SK-N-MC (cell line): ENCODE results near the gene HPS4.
"Not testable (repeated sequence)": the region's sequence is repeated elsewhere in the genome, so short reads cannot be mapped to it uniquely, and the experiment has no call there.

Experiments used
- DNase-seq: peaks from one replicate; pipeline ENCODE4 v3.0.0-alpha.2; 2011; ENCODE audit warnings: low read depth, low spot score
- H3K27ac ChIP-seq: fragments of 200-600 bp; sonication (generic); 2 replicates; pipeline ENCODE4 v1.5.1; 2016; ENCODE audit warnings: mixed run types
- H3K36me3 ChIP-seq: fragments of 200-600 bp; sonication (generic); 2 replicates; pipeline ENCODE4 v1.6.1; 2017; ENCODE audit warnings: antibody characterized with exemption, low read length, mixed read lengths; ENCODE audit not compliant: insufficient read depth
- H3K4me3 ChIP-seq: fragments of 200-600 bp; sonication (generic); 2 replicates; pipeline ENCODE4 v1.5.1; 2016
- H3K9ac ChIP-seq: fragments of 200-600 bp; sonication (generic); 2 replicates; pipeline ENCODE4 v1.8.0; 2017; ENCODE audit warnings: mixed run types, mixed read lengths; ENCODE audit not compliant: insufficient read length
- H3K9me3 ChIP-seq: fragments of 200-600 bp; sonication (generic); 2 replicates; pipeline ENCODE4 v1.6.1; 2017; ENCODE audit warnings: low read depth, mild to moderate bottlenecking, antibody characterized with exemption, low read length, moderate library complexity, mixed read lengths
- EZH2 ChIP-seq: fragments of 200-600 bp; sonication (generic); IDR thresholded peaks from one replicate; pipeline ENCODE4 v1.6.1; 2017; ENCODE audit warnings: antibody characterized with exemption
- FOXP2 ChIP-seq: optimal IDR thresholded peaks from 2 replicates; pipeline ENCODE3; 2011; ENCODE audit warnings: mild to moderate bottlenecking, moderate library complexity; ENCODE audit not compliant: insufficient read depth; ENCODE audit errors: extremely low read length, control extremely low read depth
- POLR2AphosphoS5 ChIP-seq: IDR thresholded peaks from 2 replicates; pipeline ENCODE4 v1.6.1; 2012; ENCODE audit warnings: mild to moderate bottlenecking, low read depth, low read length, borderline replicate concordance

HPS4 gene

GRCh38 chr22:26483439-26484359, at the start of gene HPS4, which contains the start of gene SRRD:
Gene HPS4 (minus strand): TSS chr22:26483783. CDS start chr22:26481762, 2,021 bp downstream.
Gene SRRD (plus strand): TSS chr22:26483877. CDS start chr22:26483891, 14 bp downstream.
- H3K9ac ChIP-seq, result peak within 1 kb of the TSS; percentile 95
- H3K9me3 ChIP-seq, result no peaks in the 10 kb centered on the region
- no peak for TF ChIP-seq FOXP2
- TF ChIP-seq POLR2AphosphoS5, result peak; percentile 88
- no peak for DNase-seq
- H3K4me3 ChIP-seq, result peak within 1 kb of the TSS; percentile 86
- H3K36me3 ChIP-seq, result peaks cover 27% of the 10 kb centered on the region
- peak within 1 kb of the TSS; percentile 77 for H3K27ac ChIP-seq

GRCh38 chr22:26529345-26529744, 45.8 kb upstream of the HPS4 start:
- no peak for TF ChIP-seq EZH2
- TF ChIP-seq POLR2AphosphoS5, result no peak
- no peak for TF ChIP-seq FOXP2
- Histone ChIP-seq H3K4me3 (no peak overlapping the region), H3K36me3 (no peaks in the 10 kb centered on the region), H3K27ac (no peak overlapping the region), H3K9me3 (no peaks in the 10 kb centered on the region), H3K9ac (no peak overlapping the region)
- DNase-seq, result no peak

GRCh38 chr22:26528518-26528917, 44.9 kb upstream of the HPS4 start:
- H3K36me3 ChIP-seq, H3K27ac ChIP-seq, DNase-seq, H3K9me3 ChIP-seq, H3K9ac ChIP-seq, H3K4me3 ChIP-seq: not testable (repeated sequence)

DNA sequence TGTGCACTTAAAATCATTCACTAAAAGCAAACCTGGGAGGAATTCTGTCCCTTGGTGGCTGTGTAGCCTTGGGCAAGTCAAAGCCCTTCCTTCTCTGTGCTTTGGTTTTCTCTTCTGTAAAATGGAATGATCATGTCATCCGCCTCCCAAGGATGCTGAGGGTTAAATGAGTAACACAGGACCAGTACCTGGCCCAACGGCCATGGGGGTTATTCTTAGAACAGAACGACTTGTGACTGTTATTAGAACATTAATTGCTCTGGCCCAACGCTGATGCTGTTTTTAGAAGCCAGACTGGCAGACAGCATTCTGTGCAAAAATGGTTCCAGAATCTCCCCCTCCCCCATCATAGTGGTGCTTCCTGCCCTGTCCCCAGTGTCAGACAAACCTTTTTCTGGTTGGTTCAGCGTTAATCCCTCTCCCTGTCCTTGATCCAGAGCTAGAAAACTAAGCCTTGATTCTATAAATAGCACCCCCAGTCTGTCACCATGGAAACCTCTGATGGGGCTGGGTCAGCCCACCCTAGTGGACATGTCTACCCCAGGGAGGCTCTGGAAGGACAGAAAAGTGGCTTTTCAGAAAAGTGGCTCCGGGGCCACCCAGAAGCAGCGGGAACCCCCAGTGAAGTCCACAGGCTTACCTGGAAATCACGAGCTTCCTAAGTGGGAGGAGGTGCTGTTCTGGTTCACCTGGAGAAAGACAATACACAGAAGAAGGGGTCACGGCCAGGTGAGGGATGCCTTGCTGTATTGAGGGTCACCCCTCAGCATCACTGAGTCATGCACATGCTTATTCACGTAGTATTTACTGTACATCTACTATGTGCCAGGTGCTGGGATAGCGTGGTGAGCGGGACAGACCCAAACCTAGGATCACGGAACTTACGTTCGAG, 44.2 kb upstream of the HPS4 start:
- Histone ChIP-seq H3K9me3 (no peaks in the 10 kb centered on the region), H3K4me3 (no peak overlapping the region), H3K36me3 (no peaks in the 10 kb centered on the region), H3K27ac (no peak overlapping the region), H3K9ac (no peak overlapping the region)
- no peak for DNase-seq
- TF ChIP-seq EZH2 (no peak), FOXP2 (no peak), POLR2AphosphoS5 (no peak)

- Histone ChIP-seq H3K9ac (no peak overlapping the region), H3K9me3 (no peaks in the 10 kb centered on the region), H3K4me3 (no peak overlapping the region), H3K27ac (no peak overlapping the region), H3K36me3 (no peaks in the 10 kb centered on the region)
- no peak for DNase-seq
- no peak for TF ChIP-seq FOXP2
These were observed 43.6 kb upstream of the HPS4 start for GRCh38 chr22:26527167-26527566.

- Histone ChIP-seq H3K27ac (no peak overlapping the region), H3K36me3 (no peaks in the 10 kb centered on the region), H3K4me3 (no peak overlapping the region), H3K9ac (no peak overlapping the region), H3K9me3 (no peaks in the 10 kb centered on the region)
- no peak for DNase-seq
- TF ChIP-seq POLR2AphosphoS5, result no peak
- no peak for TF ChIP-seq EZH2
- no peak for TF ChIP-seq FOXP2
These were observed 42.5 kb upstream of the HPS4 start for GRCh38 chr22:26525946-26526564.

DNA sequence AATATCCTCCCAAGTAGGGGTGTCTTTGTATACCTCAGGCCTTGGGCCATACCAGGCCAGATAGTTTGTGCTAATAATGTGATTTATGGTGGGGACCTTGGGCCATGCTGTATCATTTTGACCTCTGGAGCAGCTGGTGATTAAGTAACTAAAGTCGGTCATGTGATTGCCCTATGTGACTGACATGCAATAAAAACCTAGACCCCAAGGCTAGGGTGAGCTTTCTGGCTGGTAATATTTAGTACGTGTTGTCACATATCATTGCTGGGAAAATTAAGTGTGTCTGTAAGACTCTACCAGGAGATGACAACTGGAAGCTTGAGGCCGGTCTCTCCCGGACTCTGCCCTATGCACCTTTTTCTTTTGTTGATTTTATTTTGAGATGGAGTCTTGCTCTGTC, 41.3 kb upstream of the HPS4 start:
- TF ChIP-seq EZH2, result no peak
- no peak for TF ChIP-seq POLR2AphosphoS5
- no peak for TF ChIP-seq FOXP2
- Histone ChIP-seq H3K9ac (no peak overlapping the region), H3K36me3 (no peaks in the 10 kb centered on the region), H3K9me3 (no peaks in the 10 kb centered on the region), H3K4me3 (no peak overlapping the region), H3K27ac (no peak overlapping the region)
- no peak for DNase-seq

- no peaks in the 10 kb centered on the region for H3K36me3 ChIP-seq
- no peak overlapping the region for H3K9ac ChIP-seq
- H3K9me3 ChIP-seq, result no peaks in the 10 kb centered on the region
- TF ChIP-seq POLR2AphosphoS5, result no peak
- TF ChIP-seq EZH2, result no peak
- no peak for TF ChIP-seq FOXP2
- DNase-seq, result no peak
- H3K27ac ChIP-seq, result no peak overlapping the region
- H3K4me3 ChIP-seq, result no peak overlapping the region
These were observed 39.0 kb upstream of the HPS4 start for GRCh38 chr22:26522592-26522991.
